NCI-H446 treated with DMSO at 0.1 percent for 48 hours (cell line): Measurements from ENCODE around the gene HS6ST2.

Source experiments
- DNase-seq: peaks from one replicate; lab custom pipeline; 2025; lab: John Stamatoyannopoulos, UW

HS6ST2 gene

DNA sequence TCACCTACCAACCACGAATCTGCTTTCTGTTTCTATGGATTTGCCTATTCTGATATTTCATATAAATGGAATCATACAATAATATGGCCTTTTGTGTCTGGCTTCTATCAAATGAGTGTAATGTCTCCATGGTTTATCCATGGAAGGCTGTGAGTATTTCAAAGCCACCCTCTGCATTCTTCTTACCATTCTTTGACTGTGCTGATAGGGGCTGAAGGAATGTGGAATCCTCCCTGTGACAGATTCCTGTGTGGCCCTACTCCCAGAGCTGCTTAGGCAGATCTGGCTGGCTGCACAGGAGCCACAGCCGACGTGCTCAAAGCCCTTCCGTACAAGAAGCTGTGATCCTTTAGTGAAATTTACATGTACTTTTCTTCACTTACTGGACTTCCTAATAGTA lies 163.2 kb downstream of the HS6ST2 start:
- DNase-seq, result no peak

DNA sequence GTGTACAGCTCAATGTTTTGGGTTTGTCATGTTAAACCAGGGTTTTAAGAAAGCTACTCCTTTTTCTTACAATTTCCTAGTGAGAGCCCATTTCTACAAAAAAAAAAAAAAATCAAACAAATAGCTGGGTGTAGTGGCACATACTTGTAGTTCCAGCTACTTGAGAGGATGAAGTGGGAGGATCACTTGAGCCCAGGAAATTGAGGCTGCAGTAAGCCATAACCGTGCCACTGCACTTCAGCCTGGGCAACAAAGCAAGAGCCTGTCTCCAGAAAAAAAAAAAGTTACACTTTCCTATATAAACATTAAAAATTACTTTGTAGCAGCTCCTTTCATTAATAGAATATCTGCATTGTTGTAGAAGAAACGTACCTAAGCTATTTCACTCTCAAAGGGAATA lies 166.7 kb downstream of the HS6ST2 start:
- DNase-seq, result no peak

DNA sequence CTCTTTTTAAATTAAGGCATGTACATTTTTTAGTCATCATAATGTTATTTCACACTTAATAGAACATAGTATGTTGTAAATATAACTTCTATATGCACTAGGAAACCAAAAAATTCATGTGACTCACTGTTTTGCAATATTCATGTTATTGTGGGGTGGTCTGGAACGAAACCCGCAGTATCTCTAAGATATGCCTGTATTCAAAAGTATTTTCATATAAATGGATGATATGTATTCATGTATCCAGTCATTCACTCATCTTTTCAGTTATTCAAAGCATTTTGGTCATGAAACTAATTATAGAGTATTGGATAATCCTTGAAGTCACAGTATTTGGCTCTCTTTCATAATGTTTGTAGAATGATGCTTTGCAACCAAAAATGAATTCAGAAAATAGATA lies 168.1 kb downstream of the HS6ST2 start:
- no peak for DNase-seq

DNA sequence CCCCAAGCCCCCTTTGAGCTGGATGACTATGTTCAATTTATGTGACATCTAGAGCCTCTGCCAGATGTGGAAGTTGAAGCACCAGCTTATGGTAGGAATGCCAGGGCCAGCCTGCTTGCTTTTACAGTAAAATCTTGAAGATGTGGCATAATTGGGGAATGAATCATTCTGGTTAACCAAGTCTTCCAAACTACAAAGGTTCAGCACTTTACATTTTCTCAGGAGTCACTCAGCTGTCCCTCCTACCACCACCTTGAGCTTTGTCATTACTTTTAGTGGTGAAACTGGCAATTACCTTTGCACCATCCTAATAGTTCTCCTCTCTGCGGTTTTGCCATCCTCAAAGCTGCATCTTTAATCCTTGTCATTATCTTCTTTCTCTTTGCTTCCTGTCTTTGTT lies 172.2 kb downstream of the HS6ST2 start:
- no peak for DNase-seq

DNA sequence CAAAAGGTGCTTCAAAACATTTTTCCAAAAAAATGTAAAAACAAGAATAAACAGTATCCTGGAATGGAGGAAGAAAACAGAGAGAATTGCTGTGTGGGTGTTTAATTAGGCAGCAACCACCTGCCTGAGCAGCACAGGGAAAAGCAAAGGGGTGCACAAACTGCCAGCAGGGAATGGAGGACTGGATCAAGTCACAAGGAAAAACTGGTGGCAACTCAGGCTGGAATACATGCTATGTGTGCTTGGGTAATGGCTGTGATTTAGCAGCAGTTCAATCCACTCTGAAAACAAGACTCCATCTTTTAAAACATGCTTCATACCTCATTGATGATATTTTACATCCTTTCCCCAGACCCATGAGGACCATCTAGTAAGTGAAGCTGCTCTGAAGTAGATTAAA lies 179.5 kb downstream of the HS6ST2 start:
- no peak for DNase-seq

DNA sequence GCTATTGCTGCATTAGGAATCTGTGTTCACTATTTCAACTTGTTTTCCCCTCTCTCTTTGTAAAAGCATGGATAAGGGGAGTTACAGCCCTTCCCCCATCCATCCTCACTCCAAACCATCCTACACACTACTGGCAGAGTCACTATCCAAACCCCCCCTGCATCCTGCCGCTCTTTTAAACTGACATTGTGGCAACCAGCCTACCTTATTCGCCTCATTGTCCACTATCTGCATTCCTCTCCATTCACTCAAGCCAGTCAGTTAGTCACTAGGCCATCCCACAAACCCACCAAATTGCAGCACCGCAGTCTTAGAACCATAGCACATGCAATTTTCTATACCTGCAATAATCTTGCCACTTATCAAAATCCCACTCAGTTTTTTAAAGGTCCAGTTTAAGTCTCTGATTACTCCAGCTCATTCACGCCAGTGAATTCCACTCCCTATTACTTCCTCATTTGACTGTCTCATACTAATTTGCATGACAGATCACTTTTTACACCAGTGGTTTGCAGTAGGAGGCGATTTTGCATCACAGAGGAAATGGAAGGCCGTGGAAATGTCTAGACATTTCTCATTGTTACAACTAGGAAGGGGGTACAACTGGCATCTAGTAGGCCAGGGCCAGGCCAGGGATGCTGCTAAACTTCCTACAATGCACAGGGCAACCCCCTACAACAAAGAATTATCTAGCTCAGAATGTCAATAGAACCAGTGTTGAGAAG lies 181.8 kb downstream of the HS6ST2 start:
- DNase-seq, result no peak

DNA sequence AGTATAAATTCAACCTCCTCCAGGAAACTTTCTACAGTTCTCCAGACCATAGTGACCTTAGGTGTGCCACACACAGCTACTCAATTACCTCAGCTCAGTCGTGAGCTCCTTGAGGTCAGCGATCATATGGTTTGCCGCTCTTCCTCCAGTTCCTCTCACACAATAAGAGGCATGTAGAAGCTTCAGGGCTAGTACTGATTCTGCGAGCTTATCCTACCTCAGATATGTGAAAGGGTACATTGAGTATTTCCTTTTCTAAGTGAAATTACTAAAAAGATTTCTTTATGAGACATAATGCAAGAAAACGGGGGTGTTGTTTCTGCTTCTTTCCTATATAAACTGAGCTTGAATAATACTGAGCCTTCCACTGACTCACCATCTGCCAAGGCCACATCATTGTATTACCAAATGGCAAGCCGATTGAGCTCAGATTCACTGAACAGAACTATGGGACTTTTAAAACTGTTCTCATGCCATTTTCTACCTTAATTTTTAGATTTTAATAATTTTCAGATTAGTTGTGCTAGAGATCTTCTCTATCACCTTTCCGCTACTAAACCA lies 183.1 kb downstream of the HS6ST2 start:
- DNase-seq, result no peak

DNA sequence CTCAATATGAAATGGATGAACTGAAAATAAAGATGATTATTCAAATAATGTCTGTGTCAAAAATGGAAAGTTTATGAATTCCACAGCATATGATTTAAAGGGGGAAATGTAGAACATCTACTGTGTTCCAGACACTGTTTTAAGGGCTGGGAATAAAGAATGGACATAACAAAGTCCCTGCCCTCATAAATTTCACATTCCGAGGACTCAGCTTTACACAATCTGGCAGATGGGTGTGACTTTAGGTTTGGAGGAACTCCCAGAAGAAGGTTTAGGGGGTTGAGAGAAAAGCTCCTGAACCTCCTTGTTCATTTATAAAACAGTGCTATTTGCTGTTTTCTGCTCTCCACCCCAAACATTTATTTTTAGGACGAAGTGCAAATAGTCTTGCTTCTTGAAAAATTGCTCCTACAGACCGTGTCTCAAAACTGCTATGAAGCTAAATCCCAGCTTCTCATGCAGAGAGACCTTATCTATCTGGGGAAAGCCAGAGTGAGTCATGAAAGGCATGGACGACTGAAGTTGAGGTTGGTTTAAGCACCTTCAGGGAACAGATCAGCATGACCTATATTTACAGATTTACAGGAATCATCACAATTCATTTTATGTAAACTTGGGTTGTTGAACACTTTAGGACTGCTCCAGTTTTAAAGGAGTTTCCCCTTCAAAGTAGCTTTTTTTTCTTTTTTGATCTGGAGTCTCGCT lies 184.3 kb downstream of the HS6ST2 start:
- no peak for DNase-seq

DNA sequence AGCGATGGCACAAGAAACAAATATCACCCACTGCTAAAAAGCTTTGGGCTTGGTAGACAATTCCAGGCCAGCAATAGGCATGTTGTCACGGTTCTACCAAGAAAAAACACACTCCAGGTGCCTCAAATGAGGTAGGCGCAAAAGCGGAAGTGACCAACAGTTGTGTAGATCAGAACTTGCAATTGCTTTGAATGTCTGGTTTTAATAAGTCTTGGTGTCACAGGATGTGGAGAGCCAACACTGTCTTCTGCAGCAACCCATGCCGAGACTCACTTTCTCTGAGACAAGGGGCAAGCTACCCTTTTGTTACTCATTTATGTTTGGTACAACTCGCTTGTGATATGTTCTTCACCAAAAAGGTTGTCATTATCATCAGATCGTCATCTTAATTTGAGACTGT lies 188.8 kb downstream of the HS6ST2 start:
- no peak for DNase-seq

DNA sequence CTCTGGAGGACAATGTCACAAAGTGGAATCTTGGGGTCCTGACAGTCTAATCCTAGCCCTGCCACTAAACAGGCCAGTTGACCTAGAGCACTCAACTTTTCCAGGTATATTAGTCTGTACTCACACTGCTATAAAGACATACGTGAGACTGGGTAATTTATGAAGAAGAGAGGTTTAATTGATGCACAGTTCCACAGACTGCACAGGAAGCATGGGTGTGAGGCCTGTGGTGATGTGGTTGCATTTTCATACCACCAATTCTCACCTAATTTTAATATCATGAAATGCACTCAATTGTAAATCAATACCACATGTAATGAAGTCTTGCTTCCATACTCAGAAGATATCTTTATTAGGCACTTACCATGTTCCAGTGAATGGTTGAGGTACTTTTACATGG lies 192.0 kb downstream of the HS6ST2 start:
- DNase-seq, result no peak

DNA sequence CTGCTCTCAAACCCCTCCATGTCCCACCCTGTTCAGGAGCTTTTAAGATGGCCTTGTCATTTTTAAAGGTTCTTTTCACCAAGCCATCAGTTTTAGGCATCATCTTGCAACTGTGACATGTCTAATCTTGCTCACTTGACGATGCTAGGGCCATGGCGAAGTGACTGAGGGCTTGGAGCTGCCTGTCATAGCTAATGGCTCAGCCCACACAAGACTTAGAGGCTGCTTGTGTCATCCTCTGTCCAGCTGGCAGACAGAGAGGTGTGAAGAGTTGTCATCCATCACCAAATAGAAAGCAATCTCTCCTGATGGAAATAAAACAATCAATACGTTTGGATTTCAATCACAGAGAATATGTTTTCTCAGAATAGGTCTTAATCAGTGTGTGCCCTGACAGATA lies 194.9 kb downstream of the HS6ST2 start:
- DNase-seq, result no peak

DNA sequence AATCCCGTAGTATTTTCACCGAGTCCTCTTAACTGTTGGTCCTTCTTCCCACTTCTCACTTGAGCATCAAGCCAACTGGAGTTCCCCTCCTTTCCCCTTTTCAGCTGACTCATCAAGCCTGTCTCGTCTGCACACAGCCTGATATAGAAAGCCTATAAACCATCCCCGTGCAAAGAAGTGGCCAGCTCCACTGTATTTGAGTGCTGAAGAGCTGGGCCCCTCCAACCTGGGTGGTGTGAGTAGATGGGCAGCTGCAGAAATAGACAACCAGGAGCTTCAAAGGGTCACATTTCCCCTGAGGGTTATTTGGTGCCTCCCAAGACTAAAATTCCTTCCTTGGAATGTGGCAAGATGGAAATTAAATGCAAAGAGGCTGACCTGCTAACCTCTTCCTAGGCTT lies 199.7 kb downstream of the HS6ST2 start:
- DNase-seq, result no peak

DNA sequence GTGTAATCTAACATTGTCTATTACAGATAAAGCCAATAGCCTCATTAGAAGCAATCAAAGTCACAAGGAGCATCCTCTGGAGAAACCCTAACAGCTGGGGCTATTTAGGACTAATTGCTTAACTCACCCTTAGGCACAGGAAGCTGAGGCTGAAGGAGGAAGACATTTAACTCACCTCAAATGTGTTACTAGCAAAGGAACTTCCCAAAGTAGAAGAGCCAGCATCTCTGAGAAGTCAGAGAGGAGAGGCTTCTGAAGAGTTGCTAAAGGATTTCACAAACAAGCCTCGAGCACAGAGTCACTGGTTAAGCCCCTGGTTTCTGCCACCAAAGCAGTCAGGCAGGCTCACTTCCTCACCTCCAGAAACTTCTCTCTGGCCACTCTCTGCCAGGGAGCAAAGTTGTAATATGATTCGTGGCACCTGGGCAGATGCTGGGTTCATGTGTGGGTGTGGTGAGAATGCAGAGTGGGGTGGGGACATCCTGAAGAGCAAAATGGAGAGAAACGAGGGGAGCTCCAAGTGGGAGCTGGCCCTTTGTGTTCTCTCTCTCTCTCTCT lies 201.3 kb downstream of the HS6ST2 start:
- DNase-seq, result no peak

DNA sequence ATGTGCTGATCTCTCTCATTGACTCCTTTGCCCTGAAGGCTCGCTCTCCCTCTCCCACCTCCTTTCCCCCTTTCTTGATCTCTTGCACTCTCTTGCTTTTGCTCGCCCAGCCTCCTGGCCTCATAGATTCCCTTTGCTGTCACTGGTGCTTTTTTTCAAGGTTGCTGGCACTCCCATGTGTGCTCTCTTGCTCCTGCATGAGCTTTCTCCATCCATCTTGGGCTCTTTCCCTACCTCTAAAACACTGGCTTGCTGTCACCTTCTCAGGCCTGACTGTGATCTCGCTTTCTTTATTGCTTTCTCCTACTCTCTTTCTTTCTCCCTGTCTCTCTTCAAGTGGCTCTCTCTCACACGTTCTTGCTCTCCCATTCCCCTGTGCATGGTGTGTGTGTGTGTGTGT lies 202.0 kb downstream of the HS6ST2 start:
- DNase-seq, result no peak

DNA sequence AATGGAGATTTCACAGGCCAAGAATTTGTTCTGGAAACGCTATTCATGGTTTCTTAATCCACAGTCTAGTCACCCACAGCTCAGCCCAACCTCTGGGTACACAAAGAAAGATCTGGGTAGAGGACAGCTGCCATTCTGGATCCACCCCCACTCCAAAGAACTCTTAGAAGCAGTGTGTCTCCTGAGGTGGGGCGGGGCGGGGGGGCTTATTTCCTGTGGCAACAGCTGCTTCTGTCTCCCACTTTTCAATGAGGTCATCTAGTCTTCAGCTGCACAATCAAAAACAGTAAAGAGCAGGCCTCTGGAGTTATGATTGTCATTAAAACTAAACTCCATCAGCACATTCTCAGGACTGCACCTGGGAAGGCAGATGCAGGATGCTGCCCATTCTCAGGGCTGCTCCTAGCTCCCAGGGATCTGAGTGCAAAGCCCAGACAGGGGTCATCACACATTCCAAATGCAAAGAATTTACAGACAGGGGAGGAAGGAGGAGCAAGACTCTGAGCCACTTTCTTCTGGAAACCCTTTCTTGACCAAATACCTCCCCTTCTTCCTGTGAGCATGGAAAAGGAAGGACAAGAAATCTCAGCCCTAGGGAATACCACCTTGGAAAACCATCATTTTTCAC lies 207.3 kb downstream of the HS6ST2 start:
- no peak for DNase-seq

DNA sequence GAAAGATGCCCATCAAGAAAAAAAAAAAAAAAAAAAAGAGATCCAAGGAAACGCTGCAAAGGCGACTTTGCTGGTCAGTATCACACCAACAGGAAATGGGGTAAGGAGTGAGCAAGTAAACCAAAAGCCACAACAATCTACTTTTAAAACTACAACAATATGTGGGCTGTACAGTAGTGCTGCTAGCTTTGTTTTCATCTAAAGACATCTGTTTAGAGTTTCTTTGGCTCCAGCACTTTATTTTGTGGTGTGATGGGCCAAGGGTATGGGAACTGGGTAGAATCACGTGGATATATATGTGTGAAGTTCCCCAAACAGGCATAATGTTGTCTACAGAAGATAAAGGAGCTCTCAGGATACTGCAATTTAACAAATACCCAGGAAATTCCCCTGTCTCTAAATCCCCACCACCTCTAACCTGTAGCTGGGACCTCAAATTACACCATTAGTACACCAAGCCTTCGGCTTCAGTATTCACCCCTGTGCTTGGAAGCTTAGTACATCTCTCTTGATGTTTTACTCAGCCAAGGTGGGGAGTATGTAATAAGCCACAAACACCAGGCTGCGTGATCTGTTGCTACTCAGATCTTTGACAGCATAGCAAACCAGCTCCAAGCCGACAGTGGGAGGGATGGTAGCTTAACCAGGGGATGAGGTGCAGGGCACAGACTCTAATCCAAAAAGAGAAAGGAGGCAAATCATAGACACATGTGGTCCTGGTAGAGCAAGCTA lies 207.9 kb downstream of the HS6ST2 start:
- no peak for DNase-seq

DNA sequence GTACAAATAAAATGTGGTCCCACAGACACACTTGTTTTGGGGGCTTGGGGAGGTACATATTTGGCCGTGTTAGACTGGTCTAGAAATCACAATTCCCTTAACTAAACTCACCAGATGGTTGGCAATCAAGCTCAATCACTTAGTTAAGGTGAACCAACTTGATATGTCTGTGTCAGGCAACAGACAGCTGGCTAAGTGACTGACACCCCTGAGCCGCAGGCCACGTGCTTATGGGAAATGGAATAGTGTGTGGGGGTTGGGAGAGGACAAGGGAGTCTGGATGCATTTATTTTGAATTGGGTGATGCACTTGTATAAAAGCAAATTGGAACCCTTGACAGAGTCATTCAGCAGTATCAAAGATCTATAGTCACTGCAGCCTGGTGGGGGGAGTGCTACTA lies 209.0 kb downstream of the HS6ST2 start:
- no peak for DNase-seq

DNA sequence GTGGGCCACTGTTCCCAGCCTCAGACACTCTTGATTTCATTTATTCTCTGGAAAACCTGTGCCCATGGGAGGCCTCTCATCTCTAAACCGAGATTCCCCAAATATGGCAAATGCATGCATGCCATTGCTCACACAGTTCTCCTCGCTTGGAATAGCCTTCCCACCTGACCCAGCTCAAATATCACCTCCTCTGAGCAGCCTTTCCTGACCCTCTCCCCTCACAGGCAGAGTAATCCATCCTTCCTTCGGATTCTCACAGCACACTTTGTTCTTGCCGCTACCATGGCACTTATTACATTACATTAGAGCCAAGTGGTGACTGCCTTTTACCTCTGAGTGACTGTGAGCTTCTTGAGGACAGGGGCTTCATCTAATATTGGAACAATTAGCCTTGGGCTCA lies 209.5 kb downstream of the HS6ST2 start:
- DNase-seq, result no peak

DNA sequence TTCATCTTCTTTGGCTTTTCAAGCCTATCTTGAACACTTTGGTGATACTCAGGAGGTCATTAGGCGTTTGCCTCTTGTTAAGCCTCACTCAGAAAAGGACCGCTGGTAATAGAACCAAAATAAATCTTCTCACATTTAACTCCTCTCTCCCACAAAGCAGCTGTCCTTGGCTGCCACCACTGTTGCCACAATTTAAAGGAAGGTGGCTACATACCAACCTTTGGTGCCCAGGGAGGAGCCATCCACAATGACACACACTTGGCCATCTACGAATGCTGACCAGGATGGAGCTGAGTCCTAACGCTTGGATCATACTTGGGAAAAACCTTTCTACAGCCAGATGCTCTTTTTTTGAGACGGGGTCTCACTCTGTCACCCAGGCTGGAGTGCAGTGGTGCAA lies 210.2 kb downstream of the HS6ST2 start:
- DNase-seq, result no peak

DNA sequence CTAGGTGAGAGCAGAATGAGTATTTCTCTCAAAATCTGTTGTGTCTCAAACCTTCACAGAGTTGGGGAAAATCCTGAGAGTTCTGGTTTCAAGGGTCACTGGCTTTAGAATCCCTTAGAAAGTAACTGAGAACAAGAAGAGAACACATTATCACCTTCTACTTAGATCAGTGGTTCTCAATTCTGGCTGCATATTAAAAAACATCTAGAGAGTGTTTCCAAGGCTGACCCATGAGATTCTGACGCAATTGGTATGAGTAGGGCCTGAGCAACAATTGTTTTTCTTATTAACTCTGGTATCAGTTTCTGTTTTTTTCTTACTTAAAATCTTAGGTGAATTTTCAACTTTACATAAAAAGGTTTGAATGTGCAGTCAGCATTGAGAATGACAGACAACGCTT lies 212.8 kb downstream of the HS6ST2 start:
- DNase-seq, result no peak

DNA sequence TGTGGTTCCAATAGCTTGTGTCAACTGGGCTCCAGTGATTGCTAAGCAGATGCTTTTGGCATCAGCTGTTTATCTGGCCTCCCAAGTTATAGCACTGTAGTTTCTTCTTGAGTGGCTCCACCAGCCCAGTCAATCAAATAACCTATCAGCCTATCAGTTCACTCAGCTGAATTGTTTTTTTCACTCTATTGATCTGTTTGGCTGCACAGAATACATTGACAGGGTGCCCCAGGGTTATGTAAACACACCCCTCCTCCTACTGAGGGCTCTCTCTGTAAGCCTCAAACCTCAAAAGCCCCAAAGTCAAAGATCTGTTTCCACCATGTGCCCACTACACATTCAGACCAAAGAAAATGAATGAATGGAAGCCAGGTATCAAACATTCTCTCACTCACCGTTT lies 214.0 kb downstream of the HS6ST2 start:
- DNase-seq, result no peak

DNA sequence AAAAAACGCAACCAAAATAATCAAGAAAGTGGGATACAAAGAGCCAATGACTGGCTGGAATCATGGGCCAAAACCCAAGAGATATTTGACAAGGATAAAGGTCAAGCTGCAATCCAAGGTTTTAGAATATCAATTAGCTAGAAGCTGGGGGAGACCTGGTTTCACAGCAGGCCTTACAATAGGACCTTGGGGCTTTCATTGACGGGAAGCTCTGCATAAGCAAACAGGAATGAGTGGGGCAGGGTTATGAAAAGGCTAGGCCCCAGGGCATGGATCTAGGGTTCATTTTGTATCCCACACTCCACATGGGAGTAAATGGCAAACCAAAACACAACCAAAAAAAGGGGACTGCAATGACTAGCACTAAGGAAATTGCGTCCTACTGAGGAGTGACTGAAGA lies 215.3 kb downstream of the HS6ST2 start:
- DNase-seq, result no peak
